PFSK-1 (cell line): Measurements from ENCODE around the gene PACSIN1.

ENCODE experiments used
- FOXP2 ChIP-seq: optimal IDR thresholded peaks from 2 replicates; pipeline ENCODE3; 2011; ENCODE audit warnings: borderline replicate concordance, control low read depth, inconsistent platforms; ENCODE audit not compliant: insufficient read depth; ENCODE audit errors: extremely low read length, extremely low read depth
- POLR2AphosphoS5 ChIP-seq: IDR thresholded peaks from 2 replicates; pipeline ENCODE4 v1.6.1; 2012; ENCODE audit warnings: low read depth, mild to moderate bottlenecking, control low read depth, low read length, moderate library complexity
- REST ChIP-seq, 2 experiments: IDR thresholded peaks; 2 replicates each; pipeline versions ENCODE4 v1.6.1 to v1.8.0; 2011 to 2012; ENCODE audit warnings: low read depth in 2 of 2, low read length in 2 of 2, control low read depth in 1 of 2, inconsistent platforms in 1 of 2, mild to moderate bottlenecking in 1 of 2, moderate library complexity in 1 of 2; ENCODE audit not compliant: insufficient read depth in 1 of 2
- SIN3A ChIP-seq: IDR thresholded peaks from 2 replicates; pipeline ENCODE4 v1.6.1; 2012; ENCODE audit warnings: mild to moderate bottlenecking, low read length, moderate library complexity, borderline replicate concordance; ENCODE audit not compliant: insufficient read depth
- TAF1 ChIP-seq: IDR thresholded peaks from 2 replicates; pipeline ENCODE4 v1.6.1; 2012; ENCODE audit warnings: low read length, control low read depth, borderline replicate concordance; ENCODE audit not compliant: insufficient read depth

Gene PACSIN1

GRCh38 chr6:34559651-34560365 is 93.9 kb downstream of the PACSIN1 start:
- no peak for TF ChIP-seq SIN3A
- no peak for TF ChIP-seq TAF1
- TF ChIP-seq FOXP2, result no peak
- TF ChIP-seq POLR2AphosphoS5, result no peak
- TF ChIP-seq REST (IDR thresholded peaks at IDR 0.05; ENCODE audit: insufficient read depth in 1 of 2, low read depth in 2 of 2, low read length in 2 of 2), result no peak

- no peak for TF ChIP-seq FOXP2
- TF ChIP-seq REST (IDR thresholded peaks at IDR 0.05; ENCODE audit: insufficient read depth in 1 of 2, low read depth in 2 of 2, low read length in 2 of 2), result no peak; a peak in 1 of 4 replicates
Observed at GRCh38 chr6:34560366-34561226, 94.7 kb downstream of the PACSIN1 start.

- no peak for TF ChIP-seq FOXP2
Observed at GRCh38 chr6:34561227-34561530, 95.3 kb downstream of the PACSIN1 start.

DNA sequence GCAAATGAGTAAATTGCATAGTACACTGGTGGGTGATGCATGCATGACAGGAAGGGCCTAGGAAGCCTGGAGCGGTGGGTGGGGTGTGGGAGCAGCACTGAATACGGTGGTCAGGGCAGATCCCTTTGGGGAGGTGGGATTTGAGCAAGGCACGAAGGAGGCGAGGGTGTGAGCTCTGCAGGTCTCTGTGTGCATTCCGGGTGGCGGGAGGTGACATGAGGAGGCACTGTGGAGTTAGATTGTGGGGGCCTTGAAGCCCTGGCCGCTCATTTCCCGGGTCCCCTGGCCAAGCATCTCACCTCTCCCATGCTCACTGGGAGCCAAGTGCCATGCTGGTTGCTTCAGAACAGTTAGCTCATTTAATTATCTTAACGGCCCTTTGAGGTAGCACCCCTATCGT is 96.5 kb downstream of the PACSIN1 start:
- TF ChIP-seq POLR2AphosphoS5 (no peak), FOXP2 (no peak), TAF1 (no peak)

DNA sequence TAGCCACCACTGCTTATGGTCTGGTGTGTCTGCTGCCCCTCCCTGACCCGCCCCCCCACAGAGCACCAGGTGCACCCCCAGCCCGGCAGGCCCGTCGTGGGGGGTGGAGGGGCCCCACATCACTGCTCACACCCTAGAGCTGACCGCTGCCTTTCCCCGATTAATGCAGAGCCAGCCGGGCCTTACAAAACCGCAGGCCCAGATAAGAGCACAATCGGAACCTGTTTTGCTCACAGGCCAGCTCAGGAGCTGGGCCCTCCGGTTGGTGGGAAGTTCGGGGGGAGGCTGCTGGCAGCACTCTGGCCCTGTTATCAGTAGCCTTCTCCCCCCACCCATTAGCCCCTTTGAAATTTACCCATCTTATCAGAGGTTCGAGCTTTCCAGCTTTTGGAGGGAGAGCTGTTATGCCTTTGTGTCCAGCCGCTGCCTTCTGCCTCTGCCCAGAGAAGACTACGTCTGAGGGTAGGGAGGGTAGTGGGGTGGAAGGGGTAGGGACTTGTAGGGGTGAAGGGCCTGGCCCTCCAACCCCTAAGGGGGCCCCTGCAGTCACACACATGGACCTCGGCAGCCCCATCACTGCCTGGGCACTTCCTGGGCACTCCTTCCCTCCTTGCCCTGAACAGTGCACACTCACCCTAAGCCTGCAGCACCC is 97.1 kb downstream of the PACSIN1 start:
- no peak for TF ChIP-seq SIN3A
- no peak for TF ChIP-seq FOXP2
- TF ChIP-seq REST (IDR thresholded peaks at IDR 0.05; ENCODE audit: insufficient read depth in 1 of 2, low read depth in 2 of 2, low read length in 2 of 2), result no peak
- no peak for TF ChIP-seq TAF1
- TF ChIP-seq POLR2AphosphoS5, result no peak

DNA sequence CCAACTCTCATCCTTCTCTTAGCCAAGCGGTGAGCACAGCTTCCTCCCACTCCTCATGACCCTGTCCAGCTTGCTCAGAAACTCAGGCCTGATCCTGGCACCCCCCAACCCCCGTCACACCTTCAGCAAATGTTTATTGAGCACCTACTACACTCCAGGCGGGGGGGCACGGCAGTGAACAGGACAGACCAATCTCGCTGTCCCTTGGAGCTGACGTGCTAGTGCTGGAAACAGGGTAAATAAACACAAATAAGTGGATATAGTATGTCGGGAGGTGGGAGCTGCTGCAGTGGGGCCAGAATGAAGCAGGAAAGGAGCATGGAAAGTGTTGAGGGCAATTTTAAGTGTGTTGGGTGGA is 97.6 kb downstream of the PACSIN1 start:
- TF ChIP-seq SIN3A, result no peak
- no peak for TF ChIP-seq POLR2AphosphoS5
- no peak for TF ChIP-seq FOXP2
- no peak for TF ChIP-seq REST (IDR thresholded peaks at IDR 0.05; ENCODE audit: insufficient read depth in 1 of 2, low read depth in 2 of 2, low read length in 2 of 2)
- no peak for TF ChIP-seq TAF1
